NCI-H128 (cell line): ENCODE results near the gene REEP1.
A peak's percentile ranks its signal among the peaks of the same experiment; 100 is the strongest.
"Not testable (repeated sequence)": the region's sequence is repeated elsewhere in the genome, so short reads cannot be mapped to it uniquely, and the experiment has no call there.

Source experiments
- DNase-seq: peaks from one replicate; lab custom pipeline; 2025; ENCODE audit not compliant: unreplicated experiment; lab: John Stamatoyannopoulos, UW

The REEP1 gene

DNA sequence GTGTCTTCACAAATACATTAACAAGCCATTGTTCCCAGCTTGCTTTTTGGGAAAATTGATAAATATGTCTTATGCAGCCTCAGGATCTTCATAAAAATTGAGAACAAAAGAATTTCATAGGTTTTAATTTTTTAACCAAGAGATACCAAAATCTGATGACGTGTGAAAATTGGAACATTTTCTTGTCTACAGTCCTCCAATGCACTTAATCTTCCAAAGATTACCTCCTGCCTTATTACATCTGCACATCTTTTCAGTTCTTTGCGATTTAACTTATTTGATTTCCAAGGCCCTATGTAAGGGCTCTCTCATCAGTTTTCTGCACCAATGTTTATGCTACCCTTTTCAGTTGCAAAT, 135.1 kb downstream of the REEP1 start:
- DNase-seq = no peak

DNA sequence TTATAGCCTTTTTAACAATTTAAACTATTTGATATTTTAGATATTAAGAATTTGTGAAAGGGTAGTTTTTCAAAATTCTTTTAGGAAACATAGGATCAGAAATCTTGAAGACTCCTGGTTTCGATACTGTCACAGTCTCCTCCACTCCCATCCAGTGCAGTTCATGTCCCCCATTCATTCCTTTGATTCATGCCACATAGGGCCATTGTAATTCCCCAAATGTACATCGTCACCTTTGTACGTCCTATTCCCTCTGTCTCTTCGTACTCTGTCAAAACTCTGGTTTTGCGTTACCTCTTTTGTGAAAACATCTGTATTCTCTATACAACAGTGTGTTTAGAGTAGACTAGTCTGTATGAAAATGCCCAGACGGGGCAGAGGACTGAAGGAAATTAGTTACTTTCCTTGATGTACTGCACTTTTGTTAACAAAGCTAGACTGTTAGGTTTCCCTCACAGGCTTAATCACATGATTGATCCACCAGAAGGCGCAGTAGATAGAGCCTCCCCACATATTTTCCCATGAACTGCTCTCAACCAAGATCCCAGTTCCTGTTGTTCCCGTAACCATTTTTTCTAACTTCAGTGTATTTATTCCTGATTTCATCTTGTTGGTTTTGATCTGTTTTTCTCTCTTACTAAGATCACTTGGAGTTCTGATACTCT, 135.6 kb downstream of the REEP1 start:
- no peak for DNase-seq

GRCh38 chr2:86200564-86200963, 136.9 kb downstream of the REEP1 start:
- DNase-seq = not testable (repeated sequence)

GRCh38 chr2:86199834-86200177, 137.6 kb downstream of the REEP1 start:
- no peak for DNase-seq

DNA sequence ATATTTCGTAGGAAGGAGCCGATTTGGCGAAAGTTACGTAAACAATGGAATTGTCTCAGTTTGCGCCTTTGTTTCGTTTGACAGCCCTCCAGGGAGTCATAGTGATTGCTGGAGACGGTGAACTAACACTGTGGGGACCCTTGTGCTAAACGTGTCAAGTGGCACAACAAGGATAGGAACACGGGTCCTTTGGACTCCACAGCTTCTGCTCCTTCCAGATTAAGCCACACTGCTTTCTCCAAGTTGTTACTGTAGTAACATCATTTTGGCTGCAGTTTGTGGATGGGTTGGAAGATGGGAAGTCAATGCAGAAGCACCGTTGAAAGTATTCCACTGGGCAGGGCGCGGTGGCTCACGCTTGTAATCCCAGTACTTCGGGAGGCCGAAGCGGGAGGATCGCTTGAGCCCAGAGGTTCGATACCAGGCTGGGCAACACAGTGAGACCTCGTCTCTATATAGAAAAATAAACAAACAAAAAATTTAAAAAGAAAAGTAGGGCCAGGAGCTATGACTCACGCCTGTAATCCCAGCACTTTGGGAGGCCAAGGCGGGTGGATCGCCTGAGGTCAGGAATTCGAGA, 141.5 kb downstream of the REEP1 start:
- DNase-seq = no peak

DNA sequence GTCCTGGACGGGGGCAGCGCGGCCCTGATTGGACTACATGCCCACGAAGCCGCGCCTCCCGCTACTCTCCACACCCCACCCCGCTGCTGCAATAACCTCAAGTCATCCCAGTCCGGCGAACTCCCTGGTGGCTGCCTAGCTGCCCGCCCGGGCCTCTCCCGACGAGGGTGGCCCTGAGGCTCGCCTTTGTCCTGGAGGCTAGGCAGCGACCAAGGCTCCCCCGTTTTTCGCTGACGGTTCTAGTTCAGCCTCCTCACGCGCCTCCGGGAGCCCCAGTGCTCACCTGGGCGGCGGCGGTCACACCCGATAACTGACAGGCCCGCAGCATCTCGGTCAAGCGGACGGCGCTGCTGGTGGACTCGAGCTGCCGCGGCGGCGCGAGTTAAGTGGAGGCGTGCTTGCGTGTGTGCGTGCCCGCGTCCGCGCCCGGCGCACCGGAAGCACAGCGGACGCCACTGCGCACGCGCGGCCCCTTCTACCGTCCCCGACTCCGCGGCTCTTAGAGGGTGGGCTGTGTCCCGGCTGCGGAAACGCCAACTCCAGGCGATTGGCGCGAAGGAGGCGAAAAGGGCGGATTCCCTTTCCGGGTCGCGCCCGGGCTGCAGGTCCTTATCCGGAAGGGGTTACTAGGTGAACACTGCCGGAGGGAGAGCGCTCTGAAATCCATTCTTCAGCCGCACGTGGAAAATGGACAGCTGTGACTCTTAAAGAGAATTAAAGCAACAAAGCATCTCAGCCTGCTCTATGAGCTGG, 142.2 kb downstream of the REEP1 start, which contains the start of gene IMMT:
IMMT (minus strand) TSS at position 408 of the 753 bp plus-strand sequence; CDS start at position 328, 80 bp downstream.
- DNase-seq = peak; percentile 92

DNA sequence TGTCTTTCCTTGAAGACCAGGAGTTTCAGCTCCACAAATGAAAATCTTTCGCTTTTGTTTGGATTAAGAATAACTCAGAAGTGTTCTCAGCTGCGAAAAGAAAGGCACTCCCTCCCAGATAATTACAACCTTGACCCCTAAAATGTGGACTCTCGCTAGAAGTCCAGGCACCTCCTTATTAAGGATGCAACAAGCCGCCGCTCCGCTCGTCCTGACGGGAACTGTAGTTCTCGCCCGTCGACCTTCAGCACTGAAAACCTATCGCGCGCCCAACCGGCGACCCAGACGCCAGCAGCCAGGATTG, 142.7 kb downstream of the REEP1 start:
- DNase-seq = peak; percentile 77

DNA sequence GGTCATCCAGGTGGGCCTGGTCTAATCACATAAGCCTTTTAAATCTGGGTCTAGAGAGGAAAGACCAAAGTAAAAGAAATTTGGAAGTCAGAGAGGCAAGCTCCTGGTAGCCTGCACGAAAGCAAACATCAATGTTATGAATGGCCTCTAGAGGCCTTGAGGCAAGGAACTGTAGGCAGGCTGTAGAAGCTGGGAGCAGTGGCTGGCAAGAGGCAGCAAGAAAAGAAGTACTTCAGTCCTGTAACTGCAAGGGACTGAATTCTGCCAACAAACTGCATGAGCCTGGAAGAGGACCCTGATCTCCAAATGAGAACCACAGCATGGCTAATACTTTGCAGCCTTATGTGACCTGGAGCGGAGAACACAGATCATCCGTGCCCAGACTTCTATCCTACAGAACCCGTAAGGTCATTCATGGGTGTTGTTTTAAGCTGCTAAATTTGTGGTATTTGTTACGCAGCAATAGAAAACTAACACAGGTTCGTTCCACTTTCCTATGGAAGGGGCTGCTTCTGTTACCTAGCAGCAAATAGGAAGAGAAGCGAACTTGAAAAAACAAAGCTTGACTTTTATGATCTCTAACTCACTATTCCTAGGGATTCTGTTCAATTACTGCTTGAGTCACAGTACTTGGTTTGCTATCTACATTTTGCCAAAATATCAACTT, 143.4 kb downstream of the REEP1 start:
- no peak for DNase-seq

DNA sequence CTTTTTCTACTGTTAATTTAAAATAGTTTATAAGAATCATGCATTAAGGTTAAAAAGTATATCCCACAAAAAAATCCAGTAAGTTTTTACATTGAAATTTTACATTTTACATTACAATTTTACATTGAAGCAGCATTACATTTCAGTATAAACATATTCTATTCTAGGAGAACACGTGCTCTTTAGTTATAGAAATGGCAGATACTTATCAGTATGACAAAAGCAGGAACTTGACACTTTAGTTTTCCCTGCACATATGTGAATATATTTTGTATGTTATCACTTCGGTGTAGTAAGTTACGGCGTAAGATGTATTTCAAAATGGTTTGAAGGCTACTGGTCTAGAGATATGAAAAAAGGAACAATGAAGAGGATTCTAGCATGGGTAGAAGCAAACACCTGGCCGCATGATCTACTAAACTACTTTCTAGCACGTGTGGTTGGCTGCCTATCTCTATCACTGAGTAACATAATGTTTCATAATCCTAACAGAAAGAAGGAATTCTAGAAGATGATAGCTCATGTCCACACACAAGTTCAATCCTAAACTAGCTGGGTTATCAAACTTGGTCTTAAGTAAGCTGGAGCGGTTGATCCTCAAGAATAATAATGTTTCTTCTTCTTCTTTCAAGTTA, 147.5 kb downstream of the REEP1 start:
- no peak for DNase-seq

- DNase-seq = no peak
Observed at GRCh38 chr2:86186431-86186830, 151.0 kb downstream of the REEP1 start.

GRCh38 chr2:86185517-86186212, 151.8 kb downstream of the REEP1 start:
- no peak for DNase-seq

DNA sequence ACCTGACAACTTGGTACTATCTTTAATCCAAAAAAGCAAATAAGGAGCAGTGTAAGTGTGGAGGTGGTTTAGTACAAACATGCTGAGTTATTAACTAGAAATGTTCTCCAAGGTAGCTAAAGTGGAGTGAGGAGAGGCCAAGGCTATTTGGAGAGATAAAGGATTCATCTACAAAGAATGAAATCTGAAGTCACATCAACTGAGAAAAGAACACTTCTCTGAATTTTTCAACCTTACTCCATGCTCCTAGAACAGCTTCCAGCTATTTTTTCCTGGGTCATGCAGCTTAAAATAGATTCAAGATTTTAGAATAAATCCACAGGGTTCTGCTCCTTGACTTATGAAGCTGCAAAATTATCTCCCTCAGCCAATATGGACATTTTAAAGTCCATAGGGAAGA, 160.8 kb downstream of the REEP1 start:
- no peak for DNase-seq

DNA sequence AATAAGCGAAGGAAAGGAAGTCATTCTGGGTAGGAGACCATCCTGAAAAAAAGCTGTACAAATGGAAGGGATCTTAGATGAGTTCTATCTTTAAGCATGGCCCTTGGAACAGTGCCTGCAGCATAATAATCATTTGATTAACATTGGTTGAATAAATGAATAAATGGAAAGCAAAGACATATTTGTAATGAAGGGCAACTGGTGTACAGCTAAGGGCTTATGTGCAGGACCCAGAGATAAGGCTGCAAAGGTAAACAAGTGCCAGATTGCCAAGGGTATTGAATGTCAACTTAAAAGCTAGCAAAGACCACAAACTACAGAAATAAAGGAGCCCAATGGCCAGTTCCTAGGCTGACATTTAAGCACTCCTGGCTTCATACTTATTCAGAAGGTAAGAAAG, 161.6 kb downstream of the REEP1 start:
- no peak for DNase-seq

DNA sequence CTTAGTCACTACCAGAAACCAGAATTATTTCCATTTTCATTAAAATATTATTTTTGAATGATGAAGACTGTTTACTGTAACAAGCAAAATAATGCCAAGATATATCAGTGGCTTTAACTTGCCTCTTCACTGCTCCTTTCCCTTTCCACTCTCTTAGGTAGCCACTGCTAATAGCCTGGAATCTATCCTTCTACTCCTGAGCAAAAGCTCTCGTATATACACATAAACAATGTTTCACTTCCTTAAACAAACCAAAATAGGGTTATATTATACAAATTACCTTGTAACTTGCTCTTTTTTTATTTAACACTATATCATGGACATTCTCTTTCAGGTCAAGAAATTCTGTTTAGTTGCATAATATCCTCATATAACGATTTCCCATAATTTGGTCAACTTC, 163.0 kb downstream of the REEP1 start:
- DNase-seq = no peak

- no peak for DNase-seq
Observed at GRCh38 chr2:86172610-86173009, 164.8 kb downstream of the REEP1 start.

GRCh38 chr2:86171295-86171694, 166.1 kb downstream of the REEP1 start:
- no peak for DNase-seq

- no peak for DNase-seq
Observed at GRCh38 chr2:86170449-86170848, 167.0 kb downstream of the REEP1 start.
